PC-9 (cell line): ENCODE data around the gene SRP68. TPM values are rescaled to one million over a fixed set of nuclear protein-coding genes. Genes with fewer than 3 reads are reported as not detected.
A peak's percentile ranks its signal among the peaks of the same experiment; 100 is the strongest.

Source experiments
- BruUV-seq: library from RNA; stranded (reverse); fragments of 400-500 nt; replicated peaks from 2 replicates; lab custom pipeline; 2021; lab: Mats Ljungman, UMichigan
- CTCF ChIA-PET: fragments of 300-600 bp; sonication (Branson Sonifier 250); formaldehyde crosslinking; loops from one replicate; lab custom pipeline; 2022; ENCODE audit warnings: antibody characterized with exemption; lab: Charles Lee
- POLR2A ChIA-PET: fragments of 300-600 bp; sonication (Branson Sonifier 250); formaldehyde crosslinking; loops from one replicate; lab custom pipeline; 2022; ENCODE audit warnings: antibody characterized with exemption; ENCODE audit not compliant: unreplicated experiment; lab: Charles Lee
- DNase-seq, 2 experiments: peaks; one replicate each; pipeline versions ENCODE4 v3.0.0 to v3.0.0-alpha.2; 2015 to 2022; ENCODE audit warnings: mixed read lengths in 1 of 2
- H2AFZ ChIP-seq: fragments of 200-600 bp; sonication (generic); 2 replicates; pipeline ENCODE4 v1.8.1; 2017; ENCODE audit warnings: antibody characterized with exemption
- H3F3A ChIP-seq: fragments of 200-600 bp; sonication (generic); 2 replicates; pipeline ENCODE4 v1.8.1; 2017; ENCODE audit warnings: antibody characterized with exemption, mild to moderate bottlenecking, low read depth; ENCODE audit not compliant: insufficient read depth
- H3K27ac ChIP-seq: fragments of 200-600 bp; sonication (generic); 2 replicates; pipeline ENCODE4 v1.6.1; 2016; ENCODE audit warnings: mixed run types
- H3K27me3 ChIP-seq: fragments of 200-600 bp; sonication (generic); 2 replicates; pipeline ENCODE4 v1.6.1; 2016; ENCODE audit warnings: low read depth, mixed run types; ENCODE audit not compliant: insufficient read depth
- H3K36me3 ChIP-seq: fragments of 200-600 bp; sonication (generic); 2 replicates; pipeline ENCODE4 v1.6.1; 2016; ENCODE audit warnings: low read depth, mixed run types
- H3K4me1 ChIP-seq: fragments of 200-600 bp; sonication (generic); replicated peaks from 2 replicates; pipeline ENCODE4 v1.6.1; 2016; ENCODE audit warnings: mixed run types; ENCODE audit not compliant: insufficient read depth
- H3K4me2 ChIP-seq: fragments of 200-600 bp; sonication (generic); 2 replicates; pipeline ENCODE4 v1.6.1; 2017; ENCODE audit warnings: mixed run types
- H3K4me3 ChIP-seq: fragments of 200-600 bp; sonication (generic); 2 replicates; pipeline ENCODE4 v1.6.1; 2016; ENCODE audit warnings: mixed run types
- H3K79me2 ChIP-seq: fragments of 200-600 bp; sonication (generic); 2 replicates; pipeline ENCODE4 v1.6.1; 2017; ENCODE audit warnings: low read depth, mixed run types
- H3K9me2 ChIP-seq: fragments of 200-600 bp; sonication (generic); 2 replicates; pipeline ENCODE4 v1.8.1; 2017; ENCODE audit warnings: mild to moderate bottlenecking; ENCODE audit not compliant: insufficient read depth
- H3K9me3 ChIP-seq: fragments of 200-600 bp; sonication (generic); 2 replicates; pipeline ENCODE4 v1.8.1; 2016; ENCODE audit warnings: low read depth; ENCODE audit not compliant: insufficient read depth
- H4K20me1 ChIP-seq: fragments of 200-600 bp; sonication (generic); 2 replicates; pipeline ENCODE4 v1.8.1; 2017; ENCODE audit not compliant: insufficient read depth
- CTCF ChIP-seq: fragments of 200-600 bp; sonication (generic); conservative IDR thresholded peaks from 2 replicates; pipeline ENCODE4 v1.6.1; 2017; ENCODE audit warnings: mixed run types, antibody characterized with exemption, mild to moderate bottlenecking, moderate library complexity
- EZH2 ChIP-seq: fragments of 200-600 bp; sonication (generic); IDR thresholded peaks from 2 replicates; pipeline ENCODE4 v1.8.0; 2017; ENCODE audit warnings: antibody characterized with exemption, low read depth
- intact Hi-C: fragments of 100-400 bp; cut with micrococcal nuclease; formaldehyde crosslinking; loops from one replicate; pipeline ENCODE4 v1.10.0; 2022; ENCODE audit not compliant: unreplicated experiment
- total RNA-seq: library from RNA; stranded (reverse); gene quantifications from 2 replicates; pipeline ENCODE4 v1.2.3, GENCODE V29; 2021

SRP68 gene
- total RNA-seq, 1 experiment from 2014 or later, result 91.7 TPM

GRCh38 chr17:76075364-76076145 is 3.2 kb upstream of the SRP68 start:
- H2AFZ ChIP-seq, result no peak overlapping the region
- intact Hi-C loops, result no loop called here
- CTCF ChIA-PET, result no interaction called here
- H4K20me1 ChIP-seq, result peaks cover 9% of the 10 kb centered on the region; the same call in 1 of the 2 replicates
- no peaks in the 10 kb centered on the region for H3K9me2 ChIP-seq
- no peak for DNase-seq
- H3K9me3 ChIP-seq, result no peaks in the 10 kb centered on the region
- H3K4me1 ChIP-seq, result peaks cover 7% of the 10 kb centered on the region; the same call in 1 of the 2 replicates
- no peak for TF ChIP-seq CTCF
- no peak for TF ChIP-seq EZH2
- H3F3A ChIP-seq, result no peaks in the 10 kb centered on the region
- no peaks in the 10 kb centered on the region for H3K36me3 ChIP-seq
- H3K4me2 ChIP-seq, result peak overlapping the region; percentile 31; the same call in 1 of the 2 replicates
- POLR2A ChIA-PET, result interaction anchor here (0.5 kb wide), 1 partner anchor 51 kb away, joined by 3 read pairs; no protein-coding TSS in a partner anchor
- no peak overlapping the region for H3K4me3 ChIP-seq
- peaks cover 21% of the 10 kb centered on the region for H3K79me2 ChIP-seq
- H3K27me3 ChIP-seq, result no peaks in the 10 kb centered on the region; the same call in 1 of the 2 replicates
- H3K27ac ChIP-seq, result no peak overlapping the region
- BruUV-seq, result no TSS peak

DNA sequence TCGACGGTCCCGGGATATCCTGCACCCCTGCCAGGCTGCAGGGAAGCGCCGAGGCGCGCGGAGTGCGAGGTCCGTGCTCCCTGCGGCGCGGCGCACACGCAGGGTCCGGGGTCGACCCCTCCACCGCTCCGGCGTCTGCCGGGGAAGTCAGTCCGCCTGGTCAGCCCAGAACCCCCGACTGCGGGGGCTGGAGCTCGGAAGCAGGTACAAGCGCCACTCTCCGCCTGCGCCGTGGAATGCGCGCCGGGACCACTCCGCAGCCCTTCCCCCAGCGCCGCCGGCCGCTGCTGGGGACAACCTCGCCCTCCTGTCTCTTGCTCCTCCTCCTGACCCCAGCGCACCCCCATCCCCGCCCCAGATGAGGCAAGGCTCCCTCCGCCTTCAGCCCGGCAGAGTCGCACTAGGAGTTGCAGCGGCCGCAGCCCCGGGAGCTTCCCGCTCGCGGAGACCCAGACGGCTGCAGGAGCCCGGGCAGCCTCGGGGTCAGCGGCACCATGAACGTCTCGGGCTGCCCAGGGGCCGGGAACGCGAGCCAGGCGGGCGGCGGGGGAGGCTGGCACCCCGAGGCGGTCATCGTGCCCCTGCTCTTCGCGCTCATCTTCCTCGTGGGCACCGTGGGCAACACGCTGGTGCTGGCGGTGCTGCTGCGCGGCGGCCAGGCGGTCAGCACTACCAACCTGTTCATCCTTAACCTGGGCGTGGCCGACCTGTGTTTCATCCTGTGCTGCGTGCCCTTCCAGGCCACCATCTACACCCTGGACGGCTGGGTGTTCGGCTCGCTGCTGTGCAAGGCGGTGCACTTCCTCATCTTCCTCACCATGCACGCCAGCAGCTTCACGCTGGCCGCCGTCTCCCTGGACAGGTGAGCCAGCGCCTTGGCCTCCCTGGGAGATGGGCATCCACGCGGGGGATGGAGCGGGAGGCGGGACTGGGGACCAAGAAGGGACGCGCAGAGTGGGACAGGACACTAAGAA is 2.4 kb upstream of the SRP68 start, which contains the start of gene GALR2:
Gene GALR2, plus strand, starts transcription at position 392 of the 974 bp plus-strand sequence. Its CDS starts 103 bp downstream, at position 495.
- no peaks in the 10 kb centered on the region for H3F3A ChIP-seq
- H3K4me2 ChIP-seq, result peak within 1 kb of the TSS; percentile 31; the same call in 1 of the 2 replicates
- ChIA-PET CTCF (no interaction called here), POLR2A (interaction anchor here (0.5 kb wide), 1 partner anchor 52 kb away, joined by 3 read pairs; no protein-coding TSS in a partner anchor)
- H3K79me2 ChIP-seq, result peaks cover 30% of the 10 kb centered on the region
- no peaks in the 10 kb centered on the region; the same call in 1 of the 2 replicates for H3K27me3 ChIP-seq
- no peaks in the 10 kb centered on the region for H3K9me3 ChIP-seq
- no peak within 1 kb of the TSS for H2AFZ ChIP-seq
- no peak within 1 kb of the TSS for H3K27ac ChIP-seq
- H4K20me1 ChIP-seq, result peaks cover 9% of the 10 kb centered on the region; the same call in 1 of the 2 replicates
- H3K36me3 ChIP-seq, result no peaks in the 10 kb centered on the region
- H3K4me1 ChIP-seq, result peaks cover 9% of the 10 kb centered on the region; the same call in 1 of the 2 replicates
- BruUV-seq, result no TSS peak
- TF ChIP-seq CTCF, result no peak
- H3K9me2 ChIP-seq, result no peaks in the 10 kb centered on the region
- intact Hi-C loops, result no loop called here
- H3K4me3 ChIP-seq, result no peak within 1 kb of the TSS
- DNase-seq, result no peak
